Fibroblast of mammary gland (primary cell): Measurements from ENCODE around the gene CASQ2.

Experiments used
- DNase-seq: peaks from one replicate; pipeline ENCODE4 v3.0.0-alpha.2; 2010; ENCODE audit warnings: low read depth
- H3K4me3 ChIP-seq: 2 replicates; pipeline ENCODE4 v1.5.1; 2011; ENCODE audit warnings: low read depth, mild to moderate bottlenecking, low read length, moderate library complexity; ENCODE audit not compliant: control insufficient read depth
- CTCF ChIP-seq: conservative IDR thresholded peaks from 2 replicates; pipeline ENCODE4 v1.5.1; 2011; ENCODE audit warnings: low read depth, low read length, inconsistent platforms; ENCODE audit not compliant: control insufficient read depth, insufficient read depth

The CASQ2 gene

GRCh38 chr1:115767403-115767802 is 1.1 kb downstream of the CASQ2 start:
- no peak for DNase-seq
- H3K4me3 ChIP-seq = no peak overlapping the region
- TF ChIP-seq CTCF = no peak

- H3K4me3 ChIP-seq = no peak overlapping the region
- TF ChIP-seq CTCF = no peak
- no peak for DNase-seq
Observed at GRCh38 chr1:115765091-115765490, 3.4 kb downstream of the CASQ2 start.

GRCh38 chr1:115764541-115764940 is 4.0 kb downstream of the CASQ2 start:
- TF ChIP-seq CTCF = peak; percentile 52
- no peak overlapping the region for H3K4me3 ChIP-seq
- DNase-seq = peak; percentile 55

GRCh38 chr1:115762779-115763178 is 5.7 kb downstream of the CASQ2 start:
- no peak overlapping the region for H3K4me3 ChIP-seq
- TF ChIP-seq CTCF = no peak
- DNase-seq = no peak

- TF ChIP-seq CTCF = no peak
- no peak overlapping the region for H3K4me3 ChIP-seq
- peak; percentile 31 for DNase-seq
Observed at GRCh38 chr1:115761601-115762302, 6.8 kb downstream of the CASQ2 start.

GRCh38 chr1:115757856-115758255 is 10.7 kb downstream of the CASQ2 start:
- peak; percentile 48 for DNase-seq
- no peak overlapping the region for H3K4me3 ChIP-seq
- no peak for TF ChIP-seq CTCF
